RKO (cell line): Measurements from ENCODE around the gene DLG2.

Source experiments
- DNase-seq: peaks from one replicate; pipeline ENCODE4 v3.0.0-alpha.2; 2016; ENCODE audit warnings: low spot score

The DLG2 gene

DNA sequence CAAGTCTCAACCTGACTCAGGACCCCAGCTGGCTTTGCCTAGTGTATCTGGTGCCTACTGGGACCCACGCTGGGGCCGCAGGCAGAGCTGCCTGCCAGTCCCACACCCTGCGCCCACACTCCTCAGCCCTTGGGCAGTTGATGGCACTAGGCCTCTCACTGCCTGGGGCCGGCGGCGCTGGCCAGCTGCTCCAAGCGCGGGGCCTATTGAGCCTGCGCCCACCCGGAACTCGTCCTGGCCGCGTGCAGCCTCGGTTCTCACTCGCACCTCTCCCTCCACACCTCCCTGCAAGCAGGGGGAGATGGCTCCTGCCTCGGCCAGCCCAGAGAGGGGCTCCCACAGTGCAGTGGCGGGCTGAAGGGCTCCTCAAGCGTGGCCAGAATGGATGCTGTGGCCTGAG is 1432.4 kb downstream of the DLG2 start:
- no peak for DNase-seq

- no peak for DNase-seq
Measured at GRCh38 chr11:84193706-84194105, 1433.4 kb downstream of the DLG2 start.

DNA sequence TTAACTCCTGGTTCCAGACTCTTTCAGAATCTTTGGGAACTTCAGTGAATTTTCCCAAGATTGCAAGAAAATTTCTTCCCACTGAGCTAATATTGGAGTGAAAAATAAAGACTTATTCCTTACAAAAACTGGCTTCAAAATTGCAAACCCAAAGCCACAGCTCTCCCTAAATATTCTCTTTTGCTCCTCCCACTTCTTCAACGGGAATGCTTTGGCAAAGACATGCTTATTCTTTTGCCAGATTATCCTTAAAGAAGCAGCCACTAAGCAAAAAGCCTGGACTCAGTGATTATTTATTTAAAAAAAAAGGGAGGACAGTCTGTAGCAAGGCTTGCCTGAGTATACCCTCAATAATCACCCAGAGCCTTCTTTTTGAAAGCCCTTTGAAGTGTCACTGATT is 1438.6 kb downstream of the DLG2 start:
- no peak for DNase-seq

GRCh38 chr11:84173078-84173477 is 1454.1 kb downstream of the DLG2 start:
- DNase-seq, result no peak

GRCh38 chr11:84165139-84165538 is 1462.0 kb downstream of the DLG2 start:
- DNase-seq, result no peak

DNA sequence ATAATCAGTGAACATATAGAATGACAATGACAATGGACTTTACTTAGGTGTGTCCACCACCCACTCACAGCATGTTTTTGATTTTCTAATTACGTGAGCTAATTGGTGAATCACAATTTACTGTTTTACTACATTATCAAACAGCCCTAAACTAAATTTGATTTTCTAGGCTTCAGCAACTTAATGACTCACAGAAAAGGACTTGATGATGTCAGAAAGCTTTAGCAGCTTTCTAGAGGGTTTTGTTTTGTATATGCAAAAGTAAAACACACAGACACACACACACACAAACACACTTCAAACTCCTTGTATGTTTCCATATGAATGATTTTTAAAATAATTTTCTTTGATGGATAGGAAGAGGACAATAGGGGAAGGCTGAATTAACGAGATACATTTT is 1462.4 kb downstream of the DLG2 start:
- no peak for DNase-seq

GRCh38 chr11:84163116-84163515 is 1464.0 kb downstream of the DLG2 start:
- no peak for DNase-seq

DNA sequence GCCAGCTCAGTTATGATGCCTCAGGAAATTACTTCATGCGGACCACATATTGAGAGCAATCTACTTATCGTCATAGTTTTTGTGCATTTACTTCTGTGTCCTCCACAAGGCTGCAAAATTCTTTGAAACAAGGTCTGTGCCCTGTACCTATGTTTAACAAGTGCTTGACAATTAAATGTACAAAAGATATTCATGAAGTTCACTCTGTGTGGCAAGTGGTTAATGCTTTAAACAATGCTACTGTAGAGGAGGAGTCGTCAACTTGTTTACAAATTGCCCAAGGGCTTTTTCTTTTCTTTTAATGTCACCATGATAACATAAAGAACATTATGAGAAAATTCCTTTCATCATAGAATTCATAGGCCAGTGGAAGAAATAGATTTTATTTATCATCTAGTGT is 1469.5 kb downstream of the DLG2 start:
- no peak for DNase-seq

DNA sequence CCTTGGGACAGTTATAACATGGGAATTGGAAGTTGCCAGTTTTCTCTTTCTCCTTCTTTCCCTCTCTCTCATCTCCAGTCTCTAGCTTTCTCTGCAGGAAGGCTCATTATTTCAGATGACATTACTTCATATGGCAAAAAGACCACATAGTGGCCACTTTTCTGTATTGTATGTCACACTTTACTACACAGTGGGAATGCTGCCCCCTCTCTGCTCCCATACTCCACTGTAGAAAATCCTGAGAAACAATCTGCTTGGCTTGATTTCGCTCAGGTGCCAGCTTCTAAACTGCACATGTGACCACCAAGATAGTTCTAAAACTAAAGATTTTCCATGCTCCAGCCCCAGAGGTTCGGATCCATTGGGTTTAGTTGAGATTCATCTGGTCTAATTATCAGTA is 1480.3 kb downstream of the DLG2 start:
- no peak for DNase-seq

DNA sequence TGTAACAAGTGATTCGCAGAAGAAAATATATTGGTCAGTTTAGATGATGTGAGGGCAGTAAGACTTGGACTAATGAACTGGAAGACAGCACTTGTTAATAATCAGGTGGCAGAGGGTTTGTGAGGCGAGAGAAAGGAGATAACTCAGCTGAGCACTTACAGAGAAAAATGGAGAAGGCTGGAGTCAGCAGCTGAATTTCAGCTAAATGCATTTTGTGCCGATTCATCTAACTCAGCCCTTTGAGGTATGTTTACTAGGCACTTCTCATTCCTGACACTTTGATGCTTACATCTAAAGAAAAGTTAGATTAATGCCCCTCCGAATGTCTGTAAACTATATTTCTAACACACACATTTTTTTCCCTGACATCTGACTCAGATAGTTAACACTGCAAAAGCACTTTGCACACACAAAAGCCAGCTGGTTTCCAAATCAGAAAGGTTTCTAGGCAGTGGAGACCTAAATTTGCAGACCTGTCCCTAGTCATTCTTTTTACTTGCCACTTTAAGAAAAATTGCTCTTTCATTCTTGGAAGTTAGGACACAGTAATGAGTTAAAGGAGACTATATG is 1481.4 kb downstream of the DLG2 start:
- DNase-seq, result no peak

GRCh38 chr11:84144531-84144930 is 1482.6 kb downstream of the DLG2 start:
- DNase-seq, result no peak

DNA sequence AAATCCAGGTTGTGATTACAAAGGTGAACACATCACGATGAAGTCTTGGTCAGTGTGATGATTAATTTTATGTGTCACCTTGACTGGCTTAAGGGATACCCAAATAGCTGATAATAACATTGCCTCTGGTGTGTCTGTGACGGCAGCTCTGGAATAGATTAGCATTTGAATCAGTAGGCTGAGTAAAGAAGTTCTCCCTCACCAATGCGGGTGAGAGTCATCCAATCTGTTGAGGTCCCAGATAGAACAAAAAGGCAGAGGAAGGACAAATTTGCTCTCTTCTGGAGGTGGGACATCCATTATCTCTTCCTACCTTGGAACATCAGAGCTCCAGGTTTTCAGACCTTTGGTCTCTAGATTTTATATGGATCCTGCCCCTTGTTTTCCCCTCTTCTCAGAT is 1484.7 kb downstream of the DLG2 start:
- no peak for DNase-seq

GRCh38 chr11:84140386-84141169 is 1486.6 kb downstream of the DLG2 start:
- DNase-seq, result no peak

DNA sequence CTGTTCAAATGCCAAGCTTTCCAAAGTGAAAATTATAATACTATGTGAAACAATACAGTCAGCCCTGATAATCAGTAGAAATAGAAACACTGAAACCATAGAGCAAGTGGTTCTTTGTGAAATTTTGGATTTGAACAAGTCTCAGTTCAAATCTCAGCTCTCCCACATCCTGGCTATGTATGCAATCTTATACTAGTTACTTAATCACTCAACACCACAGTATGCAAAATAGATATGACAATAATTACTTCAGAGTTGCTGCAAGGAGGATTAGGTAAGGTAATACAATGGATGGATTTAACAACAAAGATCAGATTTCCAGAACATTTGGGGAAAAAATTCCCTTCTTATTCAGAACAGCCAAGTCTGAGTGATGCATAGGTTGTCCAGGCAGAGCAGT is 1489.2 kb downstream of the DLG2 start:
- DNase-seq, result no peak

GRCh38 chr11:84137505-84137904 is 1489.6 kb downstream of the DLG2 start:
- DNase-seq, result no peak

- DNase-seq, result no peak
Measured at GRCh38 chr11:84136926-84137325, 1490.2 kb downstream of the DLG2 start.

GRCh38 chr11:84130646-84131427 is 1496.3 kb downstream of the DLG2 start:
- DNase-seq, result no peak

DNA sequence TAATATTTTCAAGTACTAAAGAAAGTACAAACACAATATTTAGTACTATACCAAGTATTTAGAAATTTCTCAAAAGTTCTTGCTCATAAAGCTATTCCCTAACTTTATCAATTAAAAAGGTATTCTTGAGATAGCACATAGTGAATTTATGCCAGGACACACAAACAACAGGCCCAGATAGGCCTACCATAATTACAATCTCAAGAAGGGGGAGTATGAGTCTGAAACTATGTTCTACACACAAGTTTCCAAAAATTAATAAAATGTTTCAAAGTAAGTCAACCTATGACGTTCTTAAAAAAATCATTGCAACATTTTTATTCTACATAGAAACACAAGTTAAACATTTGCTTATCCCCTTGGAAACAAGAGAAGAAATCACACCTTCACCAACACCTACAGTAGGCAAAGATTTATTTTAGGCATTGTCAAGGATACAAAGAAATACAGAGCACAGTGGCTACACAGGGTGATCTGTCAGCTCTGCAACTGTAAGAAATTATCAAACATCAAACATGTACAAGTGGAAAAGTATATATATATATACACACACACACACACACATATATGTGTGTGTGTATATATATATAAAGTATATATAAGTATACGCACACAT is 1497.1 kb downstream of the DLG2 start:
- no peak for DNase-seq

- DNase-seq, result no peak
Measured at GRCh38 chr11:84128840-84129239, 1498.3 kb downstream of the DLG2 start.

GRCh38 chr11:84117394-84117793 is 1509.8 kb downstream of the DLG2 start:
- peak; percentile 2 for DNase-seq

DNA sequence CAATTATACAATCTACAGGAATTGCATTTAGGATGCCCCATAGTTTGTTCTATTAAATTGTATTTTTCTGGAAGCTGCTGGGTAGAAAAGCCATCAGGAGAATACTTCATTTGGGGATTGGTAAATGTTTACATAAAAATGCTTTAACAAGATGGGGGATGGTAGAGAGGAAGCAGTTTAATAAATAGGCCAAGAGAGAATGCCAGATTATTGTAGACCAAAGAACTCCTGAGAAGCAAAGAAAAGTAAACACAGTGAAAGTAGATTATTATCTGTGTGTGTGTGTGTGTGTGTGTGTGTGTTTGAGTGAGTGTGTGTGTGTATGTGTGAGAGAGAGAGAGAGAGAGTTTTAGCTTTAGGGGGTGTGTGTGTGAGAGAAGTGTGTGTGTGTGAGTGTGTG is 1520.6 kb downstream of the DLG2 start:
- DNase-seq, result no peak

- no peak for DNase-seq
Measured at GRCh38 chr11:84105148-84105547, 1522.0 kb downstream of the DLG2 start.

- no peak for DNase-seq
Measured at GRCh38 chr11:84103096-84103495, 1524.0 kb downstream of the DLG2 start.
